Mesenteric fat pad (tissue), 1 donor: Measurements from ENCODE around the gene WIZ. TPM values are rescaled to one million over a fixed set of nuclear protein-coding genes. Genes with fewer than 3 reads are reported as not detected.

ENCODE experiments used
- DNase-seq: peaks from one replicate; pipeline ENCODE4 v3.0.0-alpha.2; 2020; ENCODE audit warnings: low spot score
- total RNA-seq: library from RNA; stranded (reverse); fragmentation: NEBNext Ultra II Directional; extraction: Animal tissue kit (Norgen Biotek cat#: 25700); gene quantifications from one replicate; pipeline ENCODE4 v1.2.1, GENCODE V29; 2021
- donor health status: DM: yes; HTN: yes; CAD: no.

The WIZ gene
- total RNA-seq, 1 donor from 2014 or later = 37.6 TPM

DNA sequence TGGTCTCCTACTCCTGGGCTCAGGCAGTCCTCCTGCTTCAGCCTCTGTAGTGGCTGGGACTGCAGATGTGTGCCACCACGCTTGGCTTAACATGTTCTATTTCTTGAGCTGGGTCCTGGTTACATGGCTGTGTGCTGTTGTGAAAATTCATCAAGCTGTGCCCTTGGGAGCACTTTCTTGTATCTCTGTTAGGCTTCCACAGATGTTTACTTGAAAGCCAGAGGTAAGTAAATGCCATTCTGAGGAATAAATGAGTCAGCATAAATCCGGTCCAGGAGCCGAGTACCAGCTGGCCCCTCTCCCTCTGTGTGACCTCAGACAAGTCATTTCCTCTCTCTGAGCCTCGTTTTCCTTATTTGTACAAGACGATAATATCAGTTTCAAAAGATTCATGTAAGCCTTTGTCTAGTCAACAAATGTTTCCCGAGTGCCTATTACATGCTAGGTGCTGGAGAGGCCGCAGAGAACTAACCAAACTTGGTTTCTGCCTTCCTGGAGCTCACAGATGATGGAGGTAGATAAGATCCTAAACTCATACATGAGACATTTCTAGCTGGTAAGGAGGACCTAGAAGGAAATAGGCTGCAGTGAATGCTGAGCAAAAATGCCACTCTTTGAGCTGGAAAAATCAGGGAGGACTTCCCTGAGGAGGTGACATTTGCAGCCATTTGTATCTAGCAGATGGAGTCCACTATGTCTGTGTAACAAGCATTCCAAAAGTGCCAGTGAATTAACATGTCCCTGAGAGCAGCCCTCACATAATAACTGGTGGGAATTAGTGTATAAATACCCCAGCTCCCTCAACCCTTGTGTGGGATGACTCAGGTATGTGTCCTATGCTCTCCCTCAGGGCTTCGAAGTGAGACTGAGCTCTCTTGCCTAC lies 17.3 kb upstream of the WIZ start:
- no peak for DNase-seq

DNA sequence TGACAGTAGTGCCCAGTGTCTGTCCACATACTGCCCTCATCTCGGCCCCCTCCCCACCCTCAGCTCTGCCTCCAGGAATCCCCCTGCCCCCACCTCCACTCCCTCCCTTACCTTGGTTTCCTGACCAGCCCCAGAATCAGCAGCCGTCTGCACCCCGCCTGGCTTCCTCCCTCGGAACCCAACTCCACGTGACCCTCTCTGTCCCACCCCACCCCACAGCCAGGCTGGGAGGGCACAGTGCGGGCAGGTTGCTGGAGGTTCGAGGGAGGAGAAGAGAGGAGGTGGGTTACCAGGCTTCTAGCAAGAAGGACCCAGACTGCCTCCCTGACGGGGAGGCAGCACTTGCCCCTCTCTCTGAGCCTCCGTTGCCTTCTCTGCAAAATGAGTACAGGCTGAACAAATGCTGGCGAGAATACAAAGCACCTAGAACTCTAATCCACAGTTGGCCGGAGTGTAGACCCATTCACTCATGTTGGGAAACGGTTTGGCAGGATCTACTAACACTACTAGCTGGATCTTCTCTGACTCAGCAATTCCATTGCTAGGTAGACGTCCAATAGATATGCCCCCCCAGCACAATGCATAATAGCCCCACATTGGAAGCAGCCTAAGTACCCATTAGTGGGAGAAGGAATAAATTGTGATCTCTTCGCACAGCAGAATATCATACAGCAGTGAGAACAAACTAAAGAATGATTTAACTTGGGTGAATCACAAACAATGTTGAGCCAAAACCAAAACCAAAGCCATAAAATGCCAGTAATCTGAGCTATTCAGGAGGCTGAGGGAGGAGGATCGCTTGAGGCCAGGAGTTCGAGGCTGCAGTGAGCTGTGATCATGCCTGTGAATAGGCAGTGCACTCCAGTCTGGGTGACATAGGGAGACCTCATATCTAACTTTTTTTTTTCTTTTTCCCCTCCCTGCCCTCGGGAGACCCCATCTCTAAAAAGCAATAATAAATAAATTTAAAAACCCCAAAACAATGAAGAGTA lies 14.9 kb upstream of the WIZ start, which contains the start of gene RASAL3:
TSS of gene RASAL3 (minus strand) at position 151 of the 992 bp plus-strand sequence. CDS start 186 bp downstream, outside the sequence.
- no peak for DNase-seq

DNA sequence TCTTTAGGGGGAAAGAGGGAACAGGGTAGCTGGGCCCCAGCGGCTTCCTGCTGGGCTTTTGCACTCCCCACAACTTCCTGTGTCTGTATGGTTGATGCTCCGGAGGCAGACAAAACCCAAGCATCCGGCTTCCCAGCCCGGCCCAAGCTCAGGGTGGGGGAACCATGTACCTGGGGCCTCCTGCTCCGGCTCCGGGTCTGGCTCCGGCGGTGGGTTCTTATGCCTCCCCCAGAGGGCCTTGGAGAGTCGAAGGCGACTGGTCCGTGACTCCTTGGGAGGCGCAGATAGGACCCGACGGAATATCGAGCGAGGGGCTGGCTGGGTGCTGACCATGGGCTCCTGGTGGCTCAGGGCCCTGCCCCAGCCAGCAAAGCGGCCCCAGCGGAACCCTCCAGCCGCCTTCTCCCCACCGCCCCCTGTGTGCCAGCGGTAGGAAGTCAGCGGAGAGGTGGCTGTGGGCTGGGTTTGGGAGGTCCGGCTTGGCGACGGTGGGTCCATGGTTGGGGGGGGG lies 14.2 kb upstream of the WIZ start:
- DNase-seq = no peak

DNA sequence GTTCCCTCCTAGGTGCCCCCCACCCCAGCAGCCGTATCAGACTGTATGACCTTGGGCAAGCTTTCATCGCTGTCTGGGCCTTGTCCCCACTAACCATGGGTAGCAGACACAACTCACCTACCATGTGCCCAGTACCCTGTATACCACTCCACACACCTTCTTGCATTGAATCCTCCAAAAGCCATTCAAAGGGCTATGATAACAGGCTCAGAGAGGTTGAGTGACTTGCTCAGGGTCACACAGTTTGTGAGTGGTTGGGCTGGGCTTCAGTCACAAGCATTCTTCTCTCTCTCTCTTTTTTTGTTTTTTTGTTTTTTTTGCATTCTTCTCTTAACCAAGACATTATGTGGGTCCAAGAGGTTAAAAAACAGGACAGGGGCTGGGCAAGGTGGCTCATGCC lies 11.9 kb upstream of the WIZ start:
- DNase-seq = no peak

DNA sequence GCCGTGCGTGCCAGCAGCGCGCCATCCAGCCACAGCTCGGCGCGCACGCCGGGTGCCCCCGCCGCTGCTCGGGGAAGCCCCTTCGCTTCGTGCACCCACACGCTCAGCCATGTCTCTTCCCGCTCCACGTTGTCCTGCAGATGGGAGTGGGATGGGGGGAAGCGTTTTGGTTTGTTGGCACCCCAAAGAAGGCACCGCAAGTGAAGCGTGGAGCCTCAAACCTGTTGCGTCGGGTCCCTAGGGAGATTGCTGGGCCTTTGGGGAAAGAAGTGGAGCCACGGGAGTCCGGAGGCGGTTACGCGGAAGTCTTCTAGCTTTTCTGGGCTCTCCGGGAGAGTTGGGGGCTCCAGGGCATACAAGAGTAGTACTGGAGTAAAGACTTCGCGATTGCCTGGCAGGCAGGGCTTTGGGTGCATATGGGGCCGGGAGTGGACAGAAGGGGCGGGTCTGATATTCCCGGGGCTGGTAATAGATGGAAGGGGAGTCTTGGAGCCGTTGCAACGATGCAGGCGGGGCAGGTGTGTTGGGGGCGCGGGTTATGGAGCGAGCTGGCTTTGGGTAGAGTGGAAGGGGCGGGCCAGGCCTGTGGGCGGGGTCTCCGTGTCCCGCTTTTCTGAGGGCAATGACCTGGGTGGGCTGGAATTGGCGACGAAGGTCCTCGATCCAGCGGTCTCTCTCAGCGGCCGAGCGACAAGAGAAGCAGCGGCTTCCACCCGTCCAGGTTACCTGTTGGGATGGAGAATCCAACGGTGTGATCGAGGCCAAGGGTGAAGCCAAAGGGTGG lies 8.1 kb upstream of the WIZ start:
- no peak for DNase-seq

DNA sequence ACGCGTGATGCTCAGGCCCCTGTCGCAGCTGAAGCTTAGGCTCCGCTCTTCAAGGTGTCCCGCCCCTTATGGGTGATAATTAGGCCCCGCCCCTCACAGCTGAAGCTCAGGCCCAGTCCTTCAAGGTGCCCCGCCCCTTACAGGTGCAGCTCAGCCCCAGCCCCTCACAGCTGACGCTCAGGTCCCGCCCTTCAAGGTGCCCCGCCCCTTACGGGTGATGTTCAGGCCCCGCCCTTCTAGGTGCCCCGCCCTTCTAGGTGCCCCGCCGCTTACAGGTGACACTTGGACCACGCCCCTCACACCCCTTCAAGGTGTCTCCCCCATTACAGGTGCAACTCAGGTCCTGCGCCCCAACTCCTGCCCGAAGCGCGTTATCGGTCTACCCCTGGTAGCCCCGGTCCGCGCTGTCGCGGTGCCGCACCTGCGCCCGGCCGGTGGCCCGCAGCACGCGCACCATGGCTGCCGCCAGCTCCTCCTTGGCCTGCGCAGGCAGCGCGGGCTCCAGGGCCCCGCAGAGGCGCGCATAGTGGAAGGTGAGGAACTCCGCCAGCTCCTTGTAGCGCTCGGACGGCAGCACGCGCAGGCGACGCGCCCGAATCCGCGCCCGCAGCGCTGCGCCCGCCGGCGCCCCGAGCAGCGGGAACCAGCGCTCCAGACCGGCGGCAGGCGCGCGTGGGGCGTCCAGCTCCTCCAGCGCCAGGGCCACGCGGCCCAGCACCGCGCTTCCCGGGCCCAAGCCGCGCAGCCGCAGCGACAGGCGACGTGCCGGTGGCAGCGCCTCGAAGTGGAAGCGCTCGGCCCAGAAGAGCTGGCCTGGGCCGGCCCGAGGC lies 7.3 kb upstream of the WIZ start:
- no peak for DNase-seq

DNA sequence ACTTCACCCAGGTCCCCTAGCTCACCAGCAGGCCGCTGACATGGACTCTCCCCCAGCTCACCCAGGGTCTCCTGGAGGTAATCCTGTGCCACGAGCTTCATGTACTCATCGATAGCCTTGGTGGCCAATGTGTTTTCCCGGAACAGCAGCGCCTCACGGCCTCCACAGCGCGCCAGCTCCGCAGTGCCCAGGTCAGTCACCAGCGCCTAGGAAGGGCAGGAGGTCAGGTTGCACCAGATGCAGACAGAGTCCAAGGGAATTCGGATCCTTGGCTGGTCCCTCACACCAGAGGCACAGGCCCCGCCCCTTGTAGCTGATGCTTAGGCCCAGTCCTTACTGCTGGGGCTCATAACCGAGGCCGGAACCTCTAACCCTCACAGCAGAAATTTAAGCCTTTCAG lies 6.7 kb upstream of the WIZ start:
- no peak for DNase-seq

DNA sequence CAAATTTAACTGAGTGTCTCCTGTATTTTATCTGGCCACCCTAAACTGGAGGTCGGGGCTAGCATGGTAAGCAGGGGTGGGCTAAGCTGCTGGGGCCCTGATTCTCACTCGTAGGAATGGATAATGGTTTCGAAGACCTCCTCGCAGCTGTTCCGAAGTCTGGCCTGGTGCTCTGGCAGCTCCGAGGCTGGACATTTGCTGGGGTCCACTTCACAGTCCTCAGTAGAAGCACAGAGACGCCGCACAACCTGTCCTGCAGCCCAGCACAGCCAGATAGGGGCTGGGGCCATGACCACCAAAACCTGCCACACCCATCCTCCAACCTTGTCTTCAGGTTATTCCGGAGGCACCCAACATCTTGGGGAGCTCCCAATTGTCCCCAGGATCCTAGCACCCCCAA lies 6.2 kb upstream of the WIZ start:
- no peak for DNase-seq

DNA sequence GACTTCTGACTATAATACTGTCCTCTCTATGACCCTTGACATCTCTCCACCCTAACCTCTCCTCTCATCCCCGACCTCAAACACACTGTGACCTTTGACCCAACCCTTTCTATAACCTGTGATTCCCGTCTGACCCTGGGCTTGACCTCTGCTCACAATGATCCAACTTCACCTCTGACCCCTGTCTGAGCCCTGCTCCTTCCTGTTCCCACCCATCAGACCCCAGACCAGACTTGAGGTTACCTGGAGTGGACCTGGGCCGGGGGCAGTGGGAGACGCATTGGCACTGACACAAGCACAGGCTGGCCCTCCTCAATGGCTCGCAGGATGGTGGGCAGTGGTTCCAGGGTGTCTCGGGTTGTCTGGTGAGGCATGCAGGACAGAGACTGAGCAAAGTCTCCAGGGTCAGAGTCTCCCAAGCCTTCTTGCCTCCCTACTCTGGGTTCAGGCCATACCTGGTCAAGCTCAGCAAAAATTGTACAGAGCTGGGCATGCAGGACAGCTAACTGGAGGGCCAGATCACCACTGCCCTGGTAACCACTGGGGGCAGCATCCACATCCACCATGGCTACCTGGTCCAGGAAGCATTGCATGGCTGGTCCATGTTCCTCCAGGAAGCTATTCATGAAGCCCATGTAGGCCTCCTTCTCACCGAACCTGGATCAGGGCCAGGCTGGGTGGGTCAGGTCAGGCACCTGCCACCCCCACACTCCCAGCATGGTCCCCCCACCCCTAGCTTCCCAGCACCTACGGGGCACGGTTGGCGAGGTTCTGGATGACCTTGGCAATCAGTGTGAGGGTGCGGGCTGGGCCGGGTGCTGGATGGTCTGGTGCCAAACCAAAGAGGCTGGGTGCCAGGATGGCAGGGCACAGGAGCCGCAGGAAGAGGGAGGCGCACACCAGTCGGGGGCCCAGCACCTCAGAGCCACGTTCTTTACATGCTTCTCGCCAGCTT lies 4.4 kb upstream of the WIZ start:
- DNase-seq = no peak

DNA sequence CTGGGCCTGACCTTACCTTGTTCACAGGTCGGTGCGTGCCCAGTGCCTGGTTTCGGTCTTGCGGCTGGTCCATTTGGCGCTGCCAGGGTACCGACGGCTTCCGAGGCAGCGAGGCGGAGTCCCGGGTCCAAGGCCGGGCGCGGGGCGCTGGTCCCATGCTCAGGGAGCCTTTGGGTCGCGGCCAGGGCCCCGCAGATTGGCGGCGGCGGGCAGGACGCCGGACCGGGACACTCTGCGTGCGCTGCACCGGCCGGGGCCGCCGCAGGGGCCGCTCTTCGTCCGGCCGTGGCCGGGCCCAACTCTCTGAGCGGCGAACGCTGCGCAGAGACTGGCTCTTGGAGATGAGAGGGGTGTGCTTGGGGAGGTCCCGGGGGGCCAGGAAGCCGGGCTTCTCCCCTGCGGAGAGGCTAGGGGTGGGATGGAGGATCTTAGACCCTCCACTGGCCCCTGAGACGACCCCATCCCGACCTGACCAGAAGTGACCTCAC lies 3.4 kb upstream of the WIZ start:
- no peak for DNase-seq

DNA sequence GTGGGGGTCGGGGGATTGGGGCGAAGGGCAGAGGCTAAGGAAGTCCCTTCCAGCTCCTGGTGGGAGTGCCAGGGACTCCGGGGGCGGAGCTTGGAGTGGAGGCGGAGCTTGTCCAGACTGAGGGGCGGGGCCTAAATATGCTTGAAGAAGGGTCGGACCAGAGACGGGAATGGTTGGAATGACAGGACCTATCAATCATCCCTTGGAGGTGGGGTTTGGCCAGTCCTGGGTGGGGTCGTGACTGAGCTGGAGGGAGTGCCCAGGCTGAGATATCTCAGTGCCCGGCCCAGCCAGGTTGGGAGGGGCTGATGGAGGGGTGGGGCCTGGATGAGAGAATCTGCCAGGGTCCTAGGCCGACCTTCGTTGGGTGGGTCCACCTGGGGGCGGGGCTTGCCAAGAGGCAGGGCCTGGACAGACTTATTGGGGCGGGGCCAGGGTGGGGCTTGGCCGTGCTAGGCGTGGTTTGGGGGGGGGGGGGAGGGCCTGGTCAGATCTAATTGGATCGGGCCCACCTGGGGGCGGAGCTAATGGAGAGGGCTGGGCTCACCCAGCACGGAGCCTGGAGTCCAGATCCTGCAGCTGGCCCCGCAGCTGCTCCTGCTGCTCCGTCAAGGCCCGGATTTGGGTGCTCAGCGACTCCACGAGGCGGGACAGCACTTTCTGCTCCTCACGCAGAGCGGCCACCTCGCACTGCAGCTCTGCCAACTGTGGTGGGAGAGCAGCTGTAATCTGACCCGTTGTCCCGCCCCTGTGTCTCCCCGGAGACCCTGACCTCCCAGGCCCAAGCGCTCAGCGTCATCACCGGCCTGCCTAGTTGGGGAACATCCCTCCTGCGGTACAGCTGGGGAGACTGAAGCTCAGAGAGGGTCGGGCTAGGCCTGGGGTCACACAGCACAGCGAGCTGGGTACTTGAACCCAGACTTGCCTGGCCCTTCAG lies 2.6 kb upstream of the WIZ start:
- DNase-seq = no peak

DNA sequence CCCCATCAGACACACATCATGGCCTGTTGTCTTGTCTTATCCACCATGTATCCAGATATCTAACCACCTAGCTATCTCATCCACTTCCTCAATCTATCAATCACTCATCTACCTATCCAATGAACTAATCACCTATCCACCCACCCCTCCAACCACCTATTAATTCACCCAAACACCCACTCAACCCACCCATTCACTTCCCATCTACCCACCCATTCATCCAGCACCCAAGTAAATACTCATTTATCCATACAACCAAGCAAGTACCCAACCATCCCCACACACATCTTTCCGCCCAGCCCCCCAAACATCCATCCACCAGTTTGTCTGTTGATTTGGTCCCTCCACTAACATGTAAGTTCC lies 753 bp upstream of the WIZ start:
- no peak for DNase-seq

DNA sequence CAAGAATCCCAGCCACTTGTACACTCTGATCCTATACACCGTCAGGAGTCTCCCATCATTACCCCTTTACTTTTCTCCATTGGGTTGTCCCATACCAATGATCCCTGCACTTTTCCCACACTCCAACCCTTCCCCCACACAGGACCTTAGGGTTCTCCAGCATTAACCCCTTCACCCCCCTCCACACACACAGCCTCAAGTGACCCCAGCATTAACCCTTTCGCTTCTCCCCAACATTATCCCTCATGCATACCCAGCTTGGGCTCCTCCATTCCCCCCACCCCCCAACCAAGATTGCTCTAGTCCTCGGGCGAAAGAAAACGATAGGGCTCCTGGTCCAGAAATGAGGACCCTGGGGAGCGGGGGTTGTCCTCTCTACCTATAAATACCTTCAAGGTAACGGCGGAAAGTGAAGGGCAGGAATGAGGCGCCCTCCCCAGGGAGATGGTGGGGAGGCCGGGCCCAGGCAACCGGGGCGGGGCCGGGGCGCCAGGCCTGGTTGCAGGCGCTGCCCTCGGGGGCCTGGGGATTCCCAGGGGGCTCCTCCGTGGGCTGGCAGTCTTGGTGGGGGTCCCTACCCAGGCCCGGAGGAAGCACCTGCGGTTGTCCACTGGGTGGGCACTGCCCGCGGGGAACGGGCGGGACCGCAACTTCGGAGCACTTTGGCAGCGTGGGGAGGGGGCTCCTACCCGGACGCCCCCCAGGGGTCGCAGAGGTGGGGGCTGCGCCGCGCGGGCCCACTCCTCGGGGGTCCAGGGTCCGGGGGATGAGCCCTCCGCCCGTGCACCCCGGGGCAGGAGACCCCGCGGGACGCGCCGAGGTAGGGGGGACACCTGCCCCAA lies 757 bp downstream of the WIZ start:
- DNase-seq = no peak

DNA sequence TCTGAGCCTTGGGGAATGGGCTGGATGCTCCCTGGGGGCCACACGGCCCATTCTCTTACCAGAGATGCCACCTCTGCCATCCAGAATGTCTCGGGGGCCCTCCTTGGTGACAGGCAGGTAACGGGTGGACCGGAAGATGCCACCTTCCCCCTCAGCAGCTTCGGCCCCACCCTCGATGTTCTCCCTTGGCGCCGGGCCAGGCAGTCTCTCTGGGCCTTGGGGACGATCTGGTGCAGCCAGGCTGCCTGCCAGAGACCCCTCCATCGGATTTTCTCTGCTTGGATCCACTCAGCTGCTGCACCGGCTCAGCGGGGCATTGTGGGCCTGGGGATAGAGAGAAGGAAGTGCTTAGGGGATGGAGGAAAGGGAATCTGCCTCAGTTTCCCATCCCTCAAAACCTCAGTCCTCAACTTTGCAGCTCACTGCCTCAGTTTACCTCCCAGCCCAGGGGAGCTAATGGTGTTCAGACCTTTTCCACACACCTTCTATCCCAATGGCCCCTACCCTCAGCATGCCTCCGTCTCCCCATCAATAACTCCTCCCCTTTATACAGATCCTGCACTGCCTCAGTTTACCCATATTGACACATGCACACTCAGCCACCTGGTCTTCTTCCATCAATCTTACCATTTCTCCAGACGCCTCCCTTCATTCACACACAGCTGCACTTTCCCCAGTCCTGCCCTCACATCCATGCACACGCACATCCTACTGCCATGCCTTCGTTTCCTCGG lies 1.5 kb downstream of the WIZ start:
- DNase-seq = no peak

DNA sequence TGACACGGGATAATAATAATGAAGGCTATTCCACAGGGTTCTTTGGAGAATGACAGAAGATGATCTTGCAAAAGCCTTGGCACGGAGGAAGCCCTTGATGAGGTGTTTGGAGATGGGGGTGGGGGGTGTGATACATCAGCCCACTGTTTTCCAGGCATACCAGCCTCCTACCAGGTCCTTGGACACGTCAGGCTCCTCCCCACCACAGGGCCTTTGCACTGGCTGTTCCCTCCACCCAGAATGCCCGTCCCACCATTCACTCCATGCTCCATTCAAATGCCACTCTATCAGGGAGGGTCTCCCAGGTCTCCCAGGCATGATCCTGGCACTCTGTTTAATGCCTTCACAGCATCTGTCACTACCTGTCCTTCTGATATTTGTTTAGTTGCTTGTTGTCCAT lies 2.7 kb downstream of the WIZ start:
- no peak for DNase-seq

DNA sequence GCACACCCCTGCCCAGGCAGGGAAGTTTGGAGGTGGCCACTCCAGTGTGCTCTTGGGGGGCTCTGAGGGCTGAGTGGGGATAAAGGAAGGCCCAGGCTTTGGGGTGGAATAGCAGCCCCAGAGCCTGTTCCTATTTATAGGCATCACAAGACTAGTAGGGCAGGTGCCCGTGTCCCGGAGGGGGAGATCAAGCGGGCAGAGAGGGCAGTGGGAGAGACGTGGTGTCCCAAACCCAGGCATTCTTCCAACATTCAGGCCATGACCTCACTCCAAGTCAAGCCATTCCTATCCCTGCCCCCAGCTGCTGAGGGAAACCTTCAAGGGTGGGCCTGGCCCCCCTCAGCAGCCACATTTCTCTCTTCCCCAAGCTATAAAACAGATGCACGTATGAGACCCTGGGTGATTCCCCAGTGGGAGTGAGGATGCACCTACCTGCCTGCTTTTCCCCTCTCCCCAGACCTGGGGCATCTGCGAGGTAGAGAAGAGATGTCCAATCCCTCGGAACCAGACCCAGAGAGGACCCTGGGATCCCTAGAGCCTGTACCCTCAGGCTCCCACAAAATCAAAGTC lies 3.9 kb downstream of the WIZ start:
- DNase-seq = no peak
